Coronary artery (tissue), 2 donors: ENCODE data around the gene TRIM8.

Experiments
- DNase-seq: peaks from one replicate; pipeline ENCODE4 v3.0.0-alpha.2; 2017; ENCODE audit warnings: low spot score
- H3K27ac ChIP-seq, 2 donors: fragments of 200-600 bp; sonication (generic); one replicate each; pipeline ENCODE4 v1.5.1; 2016 to 2019
- H3K4me3 ChIP-seq: fragments of 200-600 bp; sonication (generic); 2 replicates; pipeline ENCODE4 v1.5.1; 2016; ENCODE audit warnings: mild to moderate bottlenecking, moderate library complexity
- TF ChIP-seq, protein P1 (sequence below): fragments of 200-600 bp; sonication (generic); IDR thresholded peaks from one replicate; pipeline ENCODE4 v1.5.1; 2019; ENCODE audit warnings: antibody characterized with exemption

TRIM8 gene

DNA sequence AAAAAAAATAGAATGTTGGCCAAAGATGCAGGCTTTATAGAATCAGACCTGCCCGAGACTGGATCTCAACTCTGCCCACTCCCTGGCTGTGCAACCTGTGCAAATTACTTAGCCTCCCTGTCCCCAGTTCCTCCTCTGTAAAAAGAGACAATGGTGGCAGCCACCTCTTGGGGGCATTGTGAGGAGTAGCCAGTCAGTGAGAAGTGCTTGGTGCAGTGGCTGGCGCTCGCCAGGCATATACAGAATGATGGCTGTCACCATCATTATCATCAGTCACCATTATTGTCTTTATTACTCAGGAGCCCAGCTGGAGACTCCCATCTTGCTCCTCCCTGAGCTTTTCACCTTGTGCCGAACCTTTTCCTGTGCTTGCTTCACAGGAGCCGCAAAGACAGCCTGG lies 29.4 kb upstream of the TRIM8 start:
- H3K27ac ChIP-seq = peak overlapping the region in 1 of 2 donors; percentile 52
- TF ChIP-seq, protein P1, sequence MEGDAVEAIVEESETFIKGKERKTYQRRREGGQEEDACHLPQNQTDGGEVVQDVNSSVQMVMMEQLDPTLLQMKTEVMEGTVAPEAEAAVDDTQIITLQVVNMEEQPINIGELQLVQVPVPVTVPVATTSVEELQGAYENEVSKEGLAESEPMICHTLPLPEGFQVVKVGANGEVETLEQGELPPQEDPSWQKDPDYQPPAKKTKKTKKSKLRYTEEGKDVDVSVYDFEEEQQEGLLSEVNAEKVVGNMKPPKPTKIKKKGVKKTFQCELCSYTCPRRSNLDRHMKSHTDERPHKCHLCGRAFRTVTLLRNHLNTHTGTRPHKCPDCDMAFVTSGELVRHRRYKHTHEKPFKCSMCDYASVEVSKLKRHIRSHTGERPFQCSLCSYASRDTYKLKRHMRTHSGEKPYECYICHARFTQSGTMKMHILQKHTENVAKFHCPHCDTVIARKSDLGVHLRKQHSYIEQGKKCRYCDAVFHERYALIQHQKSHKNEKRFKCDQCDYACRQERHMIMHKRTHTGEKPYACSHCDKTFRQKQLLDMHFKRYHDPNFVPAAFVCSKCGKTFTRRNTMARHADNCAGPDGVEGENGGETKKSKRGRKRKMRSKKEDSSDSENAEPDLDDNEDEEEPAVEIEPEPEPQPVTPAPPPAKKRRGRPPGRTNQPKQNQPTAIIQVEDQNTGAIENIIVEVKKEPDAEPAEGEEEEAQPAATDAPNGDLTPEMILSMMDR = no peak
- no peak overlapping the region for H3K4me3 ChIP-seq
- DNase-seq = no peak

- peak overlapping the region in 1 of 2 donors; percentile 52 for H3K27ac ChIP-seq
- no peak overlapping the region for H3K4me3 ChIP-seq
- no peak for DNase-seq
- TF ChIP-seq, protein P1 = no peak
These were observed 28.9 kb upstream of the TRIM8 start for GRCh38 chr10:102615361-102615760.

- no peak overlapping the region for H3K4me3 ChIP-seq
- H3K27ac ChIP-seq = peak overlapping the region in 1 of 2 donors; percentile 61
- DNase-seq = no peak
- TF ChIP-seq, protein P1 = no peak
These were observed 28.1 kb upstream of the TRIM8 start for GRCh38 chr10:102616066-102616770.

DNA sequence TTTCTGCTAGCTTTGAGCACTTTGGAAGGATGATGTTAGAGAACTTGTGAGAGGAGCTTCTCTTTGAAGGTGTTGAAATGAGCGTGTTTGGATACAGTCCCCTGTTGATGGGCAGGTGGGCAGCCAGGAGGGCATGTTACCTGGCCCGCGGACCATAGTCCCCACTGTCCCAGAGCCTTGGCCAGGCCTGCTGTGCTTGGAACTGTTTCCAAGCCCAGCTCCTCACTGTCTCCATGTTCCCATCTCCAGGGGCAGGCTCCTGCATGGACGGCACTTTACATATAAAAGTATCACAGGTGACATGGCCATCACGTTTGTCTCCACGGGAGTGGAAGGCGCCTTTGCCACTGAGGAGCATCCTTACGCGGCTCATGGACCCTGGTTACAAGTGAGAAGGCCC lies 27.2 kb upstream of the TRIM8 start:
- DNase-seq = no peak
- TF ChIP-seq, protein P1 = no peak
- Histone ChIP-seq H3K4me3 (no peak overlapping the region), H3K27ac (no peak overlapping the region)

GRCh38 chr10:102617816-102618215 lies 26.5 kb upstream of the TRIM8 start:
- no peak for DNase-seq
- TF ChIP-seq, protein P1 = no peak
- Histone ChIP-seq H3K27ac (no peak overlapping the region), H3K4me3 (no peak overlapping the region)

DNA sequence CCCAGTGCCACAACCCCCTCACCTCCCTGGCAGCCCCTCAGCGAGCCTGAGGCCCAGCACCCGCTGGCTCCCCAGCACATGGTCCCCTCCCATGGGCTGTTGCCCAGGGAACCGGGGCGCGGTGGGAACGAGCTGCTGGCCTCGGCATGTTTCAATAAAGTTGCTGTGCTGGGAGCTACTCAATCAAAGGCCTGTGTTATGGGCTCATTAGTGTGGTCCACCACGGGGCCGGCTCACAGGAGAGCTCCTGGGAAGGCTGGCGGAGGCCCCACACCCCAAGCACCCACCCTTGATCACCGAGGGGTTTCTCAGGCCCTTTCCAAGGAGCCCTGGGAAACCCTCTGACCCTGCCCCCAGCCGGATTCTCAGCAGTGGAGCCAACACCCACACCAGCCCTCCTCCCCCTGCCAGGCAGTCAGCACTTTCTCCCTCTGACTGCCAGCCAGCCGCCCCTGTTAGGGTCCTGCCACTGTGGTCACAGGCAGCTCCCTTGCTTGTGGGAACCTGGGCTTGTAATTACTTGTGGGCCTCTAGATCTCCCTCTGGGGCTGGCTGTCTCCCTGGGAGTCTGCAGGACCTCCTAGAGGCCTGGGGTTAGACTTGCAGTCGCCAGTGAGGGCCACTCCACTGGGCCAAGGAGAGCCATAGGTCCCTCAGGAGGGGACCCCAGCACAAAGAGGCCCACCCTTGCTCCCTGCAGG lies 24.8 kb upstream of the TRIM8 start:
- H3K27ac ChIP-seq = peak overlapping the region; percentile 49 to 84
- TF ChIP-seq, protein P1 = no peak
- DNase-seq = no peak
- H3K4me3 ChIP-seq = no peak overlapping the region

GRCh38 chr10:102620138-102620590 lies 24.1 kb upstream of the TRIM8 start:
- Histone ChIP-seq H3K27ac (peak overlapping the region; percentile 49 to 84), H3K4me3 (peak overlapping the region; percentile 20)
- TF ChIP-seq, protein P1 = no peak
- DNase-seq = no peak
